ENCODE data around the gene PCDHGA9.
"Not testable (repeated sequence)": the region's sequence is repeated elsewhere in the genome, so short reads cannot be mapped to it uniquely, and the experiment has no call there.

Gene PCDHGA9

DNA sequence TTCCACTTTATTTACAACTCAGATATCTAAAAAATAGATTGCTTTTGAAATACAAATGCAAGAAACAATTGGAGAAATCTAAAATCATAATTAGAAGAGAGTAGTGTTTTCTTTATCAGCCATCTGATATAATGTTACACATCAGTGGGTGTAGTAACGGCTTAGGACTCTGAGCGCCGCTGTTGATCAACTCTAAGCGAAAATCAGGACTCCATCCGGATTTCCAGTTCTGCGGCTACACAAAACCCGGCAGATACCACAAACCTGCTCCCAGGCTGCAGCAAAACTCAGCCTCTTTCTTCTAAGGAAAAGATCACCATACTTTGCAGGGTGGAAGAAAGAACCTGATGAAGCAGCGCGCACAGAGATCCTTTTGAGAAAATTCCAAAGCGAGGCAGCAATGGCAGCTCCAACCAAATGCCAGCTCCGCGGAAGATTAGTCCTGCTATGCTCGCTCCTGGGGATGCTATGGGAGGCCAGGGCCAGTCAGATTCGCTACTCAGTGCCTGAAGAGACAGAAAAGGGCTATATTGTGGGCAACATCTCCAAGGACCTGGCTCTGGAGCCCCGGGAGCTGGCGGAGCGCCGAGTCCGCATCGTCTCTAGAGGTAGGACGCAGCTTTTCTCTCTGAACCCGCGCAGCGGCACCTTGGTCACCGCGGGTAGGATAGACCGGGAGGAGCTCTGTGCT is at the start of gene PCDHGA9:
PCDHGA9 (plus strand) TSS at position 226 of the 691 bp plus-strand sequence; CDS start at position 401, 175 bp downstream.
- no peak for DNase-seq (ENCODE audit: low spot score)

DNA sequence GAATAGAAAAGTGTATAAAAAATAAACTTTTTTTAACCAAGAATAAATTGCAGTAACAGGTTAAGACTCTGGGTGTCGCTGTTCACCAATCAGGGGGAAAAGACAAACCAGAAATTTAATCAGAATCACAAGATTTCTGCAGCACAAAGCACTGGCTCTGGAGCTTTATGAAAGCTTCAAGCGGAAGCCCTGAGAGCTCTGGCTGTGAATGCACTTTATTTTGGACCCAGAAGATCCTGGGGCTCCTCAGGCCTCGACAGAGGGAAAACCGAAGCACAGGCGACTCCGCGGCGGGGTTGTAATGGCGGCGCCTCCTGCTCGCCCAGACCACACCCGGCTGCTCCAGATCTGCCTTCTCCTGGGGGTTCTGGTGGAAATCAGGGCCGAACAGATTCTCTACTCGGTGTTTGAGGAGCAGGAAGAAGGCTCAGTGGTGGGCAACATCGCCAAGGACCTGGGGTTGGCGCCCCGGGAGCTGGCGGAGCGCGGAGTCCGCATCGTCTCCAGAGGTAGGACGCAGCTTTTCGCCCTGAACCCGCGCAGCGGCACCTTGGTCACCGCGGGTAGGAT is 47.6 kb upstream of the PCDHGA9 start, which contains the start of gene PCDHGA4:
PCDHGA4 (plus strand) TSS at position 122 of the 570 bp plus-strand sequence; CDS start at position 209, 87 bp downstream.
- DNase-seq (ENCODE audit: low spot score) = no peak

DNA sequence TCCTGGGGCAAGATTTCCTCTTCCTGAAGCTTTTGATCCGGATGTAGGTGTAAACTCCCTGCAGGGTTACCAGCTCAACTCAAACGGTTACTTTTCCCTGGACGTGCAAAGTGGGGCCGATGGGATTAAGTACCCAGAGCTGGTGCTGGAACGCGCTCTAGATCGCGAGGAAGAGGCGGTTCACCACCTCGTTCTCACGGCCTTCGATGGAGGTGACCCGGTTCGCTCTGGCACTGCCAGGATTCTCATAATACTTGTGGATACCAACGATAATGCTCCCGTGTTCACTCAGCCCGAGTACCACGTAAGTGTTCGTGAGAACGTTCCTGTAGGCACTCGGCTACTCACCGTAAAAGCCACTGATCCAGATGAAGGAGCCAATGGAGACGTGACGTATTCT is 46.9 kb upstream of the PCDHGA9 start:
- DNase-seq (ENCODE audit: low spot score) = no peak

DNA sequence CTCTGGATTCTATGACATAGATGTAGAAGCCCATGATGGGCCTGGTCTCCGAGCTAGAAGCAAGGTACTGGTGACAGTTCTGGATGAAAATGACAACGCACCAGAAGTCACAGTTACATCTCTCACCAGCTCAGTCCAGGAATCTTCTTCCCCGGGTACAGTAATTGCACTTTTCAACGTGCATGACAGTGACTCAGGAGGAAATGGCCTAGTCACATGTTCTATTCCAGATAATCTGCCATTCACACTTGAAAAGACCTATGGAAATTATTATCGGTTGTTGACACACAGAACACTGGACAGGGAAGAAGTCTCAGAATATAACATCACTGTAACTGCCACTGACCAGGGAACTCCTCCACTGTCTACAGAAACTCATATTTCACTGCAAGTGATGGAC is 46.4 kb upstream of the PCDHGA9 start:
- no peak for DNase-seq (ENCODE audit: low spot score)

DNA sequence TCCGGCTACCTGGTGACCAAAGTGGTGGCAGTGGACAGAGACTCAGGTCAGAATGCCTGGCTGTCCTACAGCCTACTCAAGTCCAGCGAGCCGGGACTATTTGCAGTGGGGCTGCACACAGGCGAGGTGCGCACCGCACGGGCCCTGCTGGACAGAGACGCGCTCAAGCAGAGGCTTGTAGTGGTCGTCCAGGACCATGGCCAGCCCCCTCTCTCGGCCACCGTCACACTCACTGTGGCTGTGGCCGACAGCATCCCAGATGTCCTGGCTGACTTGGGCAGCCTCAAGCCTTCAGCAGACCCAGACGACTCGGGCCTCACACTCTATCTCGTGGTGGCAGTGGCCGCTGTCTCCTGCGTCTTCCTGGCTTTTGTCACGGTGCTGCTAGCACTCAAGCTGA is 45.6 kb upstream of the PCDHGA9 start:
- DNase-seq (ENCODE audit: low spot score) = no peak

DNA sequence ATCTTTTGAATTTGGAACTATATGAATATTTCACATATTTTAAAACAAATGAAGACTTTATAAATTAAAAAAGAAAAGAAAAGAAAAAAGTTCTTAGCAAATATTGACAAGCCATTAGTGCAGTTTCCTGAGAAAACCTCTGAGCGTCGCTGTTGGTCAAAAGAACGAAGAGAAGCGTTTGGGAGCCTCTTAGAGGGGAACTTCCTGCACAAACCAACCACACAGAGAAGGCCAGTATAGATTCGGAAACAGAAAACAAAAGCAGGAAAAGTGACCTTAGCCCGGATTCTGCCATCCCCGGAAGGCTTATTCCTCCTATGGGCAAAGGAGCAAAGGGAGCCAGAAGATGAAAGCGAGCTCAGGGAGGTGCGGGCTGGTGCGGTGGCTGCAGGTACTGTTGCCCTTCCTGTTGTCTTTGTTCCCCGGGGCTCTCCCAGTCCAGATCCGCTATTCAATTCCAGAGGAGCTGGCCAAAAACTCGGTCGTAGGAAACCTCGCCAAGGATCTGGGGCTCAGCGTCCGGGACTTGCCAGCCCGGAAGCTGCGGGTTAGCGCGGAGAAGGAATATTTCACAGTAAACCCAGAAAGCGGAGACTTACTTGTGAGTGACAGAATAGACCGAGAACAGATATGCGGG is 42.7 kb upstream of the PCDHGA9 start, which contains the start of gene PCDHGB2:
PCDHGB2 (plus strand) TSS at position 205 of the 637 bp plus-strand sequence; CDS start at position 347, 142 bp downstream.
- no peak for DNase-seq (ENCODE audit: low spot score)

DNA sequence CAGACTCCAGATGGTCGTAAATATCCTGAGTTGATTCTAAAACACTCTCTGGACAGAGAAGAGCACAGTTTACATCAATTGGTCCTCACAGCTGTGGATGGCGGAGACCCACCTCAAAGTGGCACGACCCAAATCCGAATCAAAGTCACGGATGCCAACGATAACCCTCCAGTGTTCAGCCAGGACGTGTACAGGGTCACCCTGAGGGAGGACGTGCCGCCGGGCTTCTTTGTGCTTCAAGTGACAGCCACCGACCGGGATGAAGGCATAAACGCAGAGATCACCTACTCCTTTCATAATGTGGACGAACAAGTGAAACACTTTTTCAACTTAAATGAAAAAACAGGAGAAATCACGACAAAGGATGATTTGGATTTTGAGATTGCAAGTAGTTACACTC is 41.9 kb upstream of the PCDHGA9 start:
- no peak for DNase-seq (ENCODE audit: low spot score)

DNA sequence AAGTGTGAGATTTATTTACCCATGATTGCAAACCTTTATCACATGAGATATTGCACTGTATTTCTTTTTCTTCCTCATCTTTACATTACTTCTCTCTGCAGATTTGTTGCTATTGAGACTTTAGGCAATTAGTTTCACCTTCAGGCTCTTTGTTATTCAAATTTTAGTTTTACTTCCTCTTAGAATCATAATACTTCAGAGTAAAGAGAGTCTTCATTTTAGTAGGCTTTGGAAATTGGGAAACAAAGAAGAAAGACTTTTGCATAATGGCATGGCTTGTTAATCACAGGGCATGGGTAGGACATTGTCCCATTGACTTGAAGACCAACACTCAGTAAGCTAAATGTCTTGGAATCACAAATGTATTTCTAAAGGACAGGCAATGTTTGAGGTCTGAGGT is 39.9 kb upstream of the PCDHGA9 start:
- no peak for DNase-seq (ENCODE audit: low spot score)

DNA sequence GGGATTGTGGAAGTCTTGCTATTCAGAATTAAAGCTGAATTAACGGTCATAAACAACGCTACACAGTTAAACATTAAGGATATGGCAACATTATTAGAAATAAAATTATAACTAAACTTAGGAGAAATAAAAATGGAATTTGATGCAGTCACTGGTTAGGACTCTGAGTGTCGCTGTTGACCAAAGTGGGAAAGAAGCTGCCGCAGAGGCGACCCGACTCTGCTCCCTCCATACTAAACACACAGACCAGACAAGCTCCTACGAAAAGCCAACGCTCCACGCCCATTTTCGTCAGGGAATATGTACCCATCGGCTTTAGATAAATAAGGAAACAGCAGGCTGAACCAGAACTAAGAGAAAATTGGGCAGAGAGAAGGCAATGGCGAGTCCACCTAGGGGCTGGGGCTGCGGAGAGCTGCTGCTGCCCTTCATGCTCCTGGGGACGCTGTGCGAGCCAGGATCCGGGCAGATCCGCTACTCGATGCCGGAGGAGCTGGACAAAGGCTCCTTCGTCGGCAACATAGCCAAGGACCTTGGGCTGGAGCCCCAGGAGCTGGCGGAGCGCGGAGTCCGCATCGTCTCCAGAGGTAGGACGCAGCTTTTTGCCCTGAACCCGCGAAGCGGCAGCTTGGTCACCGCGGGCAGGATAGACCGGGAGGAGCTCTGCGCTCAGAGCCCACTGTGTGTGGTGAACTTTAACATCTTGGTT is 38.5 kb upstream of the PCDHGA9 start, which contains the start of gene PCDHGA5:
PCDHGA5 (plus strand) TSS at position 211 of the 709 bp plus-strand sequence; CDS start at position 380, 169 bp downstream.
- DNase-seq (ENCODE audit: low spot score) = no peak

DNA sequence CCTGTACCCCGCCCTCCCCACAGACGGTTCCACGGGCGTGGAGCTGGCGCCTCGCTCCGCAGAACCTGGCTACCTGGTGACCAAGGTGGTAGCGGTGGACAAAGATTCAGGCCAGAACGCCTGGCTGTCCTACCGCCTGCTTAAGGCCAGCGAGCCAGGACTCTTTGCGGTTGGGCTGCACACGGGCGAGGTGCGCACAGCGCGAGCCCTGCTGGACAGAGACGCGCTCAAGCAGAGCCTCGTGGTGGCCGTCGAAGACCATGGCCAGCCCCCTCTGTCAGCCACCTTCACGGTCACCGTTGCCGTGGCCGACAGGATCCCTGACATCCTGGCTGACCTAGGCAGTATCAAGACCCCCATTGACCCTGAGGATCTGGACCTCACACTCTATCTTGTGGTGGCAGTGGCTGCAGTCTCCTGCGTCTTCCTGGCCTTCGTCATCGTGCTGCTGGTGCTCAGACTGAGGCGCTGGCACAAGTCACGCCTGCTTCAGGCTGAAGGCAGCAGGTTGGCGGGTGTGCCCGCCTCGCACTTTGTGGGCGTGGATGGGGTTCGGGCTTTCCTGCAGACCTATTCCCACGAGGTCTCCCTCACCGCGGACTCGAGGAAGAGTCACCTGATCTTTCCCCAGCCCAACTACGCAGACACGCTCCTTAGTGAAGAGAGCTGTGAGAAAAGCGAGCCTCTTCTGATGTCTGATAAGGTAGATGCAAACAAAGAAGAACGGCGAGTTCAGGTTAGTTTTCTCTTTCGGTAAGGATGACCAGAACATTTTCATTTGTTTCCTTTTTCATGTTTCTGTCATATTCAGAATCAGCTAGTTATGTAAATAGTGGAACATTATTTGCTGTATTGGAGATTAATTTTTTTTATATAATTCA is 36.3 kb upstream of the PCDHGA9 start:
- DNase-seq (ENCODE audit: low spot score) = no peak

DNA sequence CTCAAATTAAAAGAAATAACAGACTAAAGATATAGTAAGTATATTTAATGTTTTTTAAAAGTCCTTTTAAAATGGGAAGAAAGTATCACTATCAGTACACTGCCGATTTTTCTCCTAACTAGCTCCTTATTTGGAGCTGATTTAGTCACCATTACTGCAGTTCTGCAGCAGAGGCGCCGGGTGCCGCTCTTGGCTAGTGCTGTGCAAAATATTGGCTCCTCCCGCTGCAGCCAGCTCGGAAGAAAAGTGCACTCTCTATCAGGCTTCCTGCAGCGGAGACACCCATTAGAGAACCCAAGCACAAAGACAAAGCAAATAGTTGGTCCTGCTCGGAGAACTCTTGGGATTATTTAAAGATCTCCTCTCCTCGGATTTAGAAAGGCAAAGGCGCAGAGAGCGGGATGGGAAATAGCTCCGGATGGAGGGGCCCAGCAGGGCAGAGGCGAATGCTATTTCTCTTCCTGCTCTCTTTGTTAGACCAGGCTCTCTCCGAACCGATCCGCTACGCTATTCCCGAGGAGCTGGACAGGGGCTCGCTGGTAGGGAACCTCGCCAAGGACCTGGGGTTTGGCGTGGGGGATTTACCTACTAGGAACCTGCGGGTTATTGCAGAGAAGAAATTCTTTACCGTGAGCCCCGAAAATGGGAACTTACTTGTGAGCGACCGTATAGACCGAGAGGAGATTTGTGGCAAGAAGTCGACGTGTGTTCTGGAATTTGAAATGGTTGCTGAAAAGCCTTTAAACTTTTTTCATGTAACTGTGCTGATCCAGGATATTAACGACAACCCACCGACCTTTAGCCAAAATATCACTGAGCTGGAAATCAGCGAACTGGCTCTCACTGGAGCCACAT is 32.4 kb upstream of the PCDHGA9 start, which contains the start of gene PCDHGB3:
PCDHGB3 (plus strand) TSS at position 249 of the 855 bp plus-strand sequence; CDS start at position 402, 153 bp downstream.
- no peak for DNase-seq (ENCODE audit: low spot score)

DNA sequence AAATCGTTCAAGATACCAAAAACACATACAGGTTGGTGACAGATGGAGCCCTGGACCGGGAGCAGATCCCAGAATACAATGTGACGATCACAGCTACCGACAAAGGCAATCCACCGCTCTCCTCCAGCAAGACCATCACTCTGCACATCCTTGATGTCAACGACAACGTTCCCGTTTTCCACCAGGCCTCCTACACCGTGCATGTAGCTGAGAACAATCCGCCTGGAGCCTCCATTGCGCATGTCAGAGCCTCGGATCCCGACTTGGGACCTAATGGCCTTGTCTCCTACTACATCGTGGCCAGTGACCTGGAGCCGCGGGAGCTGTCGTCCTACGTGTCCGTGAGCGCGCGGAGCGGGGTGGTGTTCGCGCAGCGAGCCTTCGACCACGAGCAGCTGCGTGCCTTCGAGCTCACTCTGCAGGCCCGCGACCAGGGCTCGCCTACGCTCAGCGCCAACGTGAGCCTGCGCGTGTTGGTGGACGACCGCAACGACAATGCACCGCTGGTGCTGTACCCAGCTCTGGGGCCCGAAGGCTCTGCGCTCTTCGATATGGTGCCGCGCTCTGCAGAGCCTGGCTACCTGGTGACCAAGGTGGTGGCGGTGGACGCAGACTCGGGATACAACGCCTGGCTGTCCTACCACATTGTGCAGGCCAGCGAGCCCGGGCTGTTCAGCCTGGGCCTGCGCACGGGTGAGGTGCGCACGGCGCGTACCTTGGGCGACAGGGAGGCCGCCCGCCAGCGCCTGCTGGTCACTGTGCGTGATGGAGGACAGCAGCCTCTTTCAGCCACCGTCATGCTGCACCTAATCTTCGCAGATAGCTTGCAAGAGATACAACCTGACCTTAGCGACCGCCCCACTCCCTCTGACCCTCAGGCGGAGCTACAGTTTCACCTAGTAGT is 30.8 kb upstream of the PCDHGA9 start:
- DNase-seq (ENCODE audit: low spot score) = no peak

DNA sequence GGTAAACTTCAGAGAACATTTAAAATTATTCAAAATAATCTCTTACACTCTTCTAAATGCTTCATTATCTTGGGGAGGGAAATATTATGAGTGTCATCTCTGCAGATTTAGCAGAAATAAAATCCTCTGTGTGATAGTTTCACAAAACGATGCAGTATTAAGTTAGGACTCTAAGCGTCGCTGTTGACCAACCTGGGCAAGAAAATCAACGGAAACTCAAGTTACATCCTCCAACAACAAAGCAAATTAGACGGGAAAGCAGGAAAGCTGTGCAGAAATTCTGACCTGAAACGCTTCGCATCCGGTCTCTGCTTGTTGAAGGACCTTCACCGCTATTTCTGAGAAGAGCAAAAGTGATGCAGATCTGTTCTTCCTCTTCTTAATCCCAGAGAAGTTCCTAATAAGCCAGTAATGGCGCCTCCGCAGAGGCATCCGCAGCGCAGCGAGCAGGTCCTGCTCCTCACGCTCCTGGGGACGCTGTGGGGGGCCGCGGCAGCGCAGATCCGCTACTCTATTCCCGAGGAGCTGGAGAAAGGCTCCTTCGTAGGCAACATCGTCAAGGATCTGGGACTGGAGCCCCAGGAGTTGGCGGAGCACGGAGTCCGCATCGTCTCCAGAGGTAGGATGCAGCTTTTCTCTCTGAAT is 28.8 kb upstream of the PCDHGA9 start, which contains the start of gene PCDHGA6:
PCDHGA6 (plus strand) TSS at position 219 of the 645 bp plus-strand sequence; CDS start at position 412, 193 bp downstream.
- DNase-seq (ENCODE audit: low spot score) = peak; percentile 3

DNA sequence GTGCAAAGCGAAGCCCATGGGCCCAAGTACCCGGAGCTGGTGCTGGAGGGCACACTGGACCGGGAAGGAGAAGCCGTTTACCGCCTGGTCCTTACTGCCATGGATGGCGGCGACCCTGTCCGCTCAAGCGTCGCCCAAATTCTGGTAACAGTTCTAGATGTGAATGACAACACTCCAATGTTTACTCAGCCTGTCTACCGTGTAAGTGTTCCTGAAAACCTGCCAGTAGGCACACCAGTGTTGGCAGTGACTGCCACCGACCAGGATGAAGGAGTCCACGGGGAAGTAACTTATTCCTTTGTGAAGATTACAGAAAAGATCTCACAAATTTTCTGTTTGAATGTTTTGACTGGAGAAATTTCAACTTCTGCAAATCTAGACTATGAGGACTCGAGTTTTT is 28.0 kb upstream of the PCDHGA9 start:
- no peak for DNase-seq (ENCODE audit: low spot score)

DNA sequence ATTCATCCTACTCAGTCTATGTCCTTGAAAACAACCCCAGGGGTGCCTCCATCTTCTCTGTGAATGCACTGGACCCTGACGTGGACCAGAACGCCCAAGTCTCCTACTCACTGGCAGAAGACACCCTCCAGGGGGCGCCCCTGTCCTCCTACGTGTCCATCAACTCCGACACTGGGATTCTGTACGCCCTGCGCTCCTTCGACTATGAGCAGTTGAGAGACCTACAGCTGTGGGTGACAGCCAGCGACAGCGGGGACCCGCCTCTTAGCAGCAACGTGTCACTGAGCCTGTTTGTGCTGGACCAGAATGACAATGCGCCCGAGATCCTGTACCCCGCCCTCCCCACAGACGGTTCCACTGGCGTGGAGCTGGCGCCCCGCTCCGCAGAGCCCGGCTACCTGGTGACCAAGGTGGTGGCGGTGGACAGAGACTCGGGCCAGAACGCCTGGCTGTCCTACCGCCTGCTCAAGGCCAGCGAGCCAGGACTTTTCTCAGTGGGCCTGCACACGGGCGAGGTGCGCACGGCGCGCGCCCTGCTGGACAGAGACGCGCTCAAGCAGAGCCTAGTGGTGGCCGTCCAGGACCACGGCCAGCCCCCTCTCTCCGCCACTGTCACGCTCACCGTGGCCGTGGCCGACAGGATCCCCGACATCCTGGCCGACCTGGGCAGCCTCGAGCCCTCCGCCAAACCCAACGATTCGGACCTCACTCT is 27.0 kb upstream of the PCDHGA9 start:
- DNase-seq (ENCODE audit: low spot score) = not testable (repeated sequence)

DNA sequence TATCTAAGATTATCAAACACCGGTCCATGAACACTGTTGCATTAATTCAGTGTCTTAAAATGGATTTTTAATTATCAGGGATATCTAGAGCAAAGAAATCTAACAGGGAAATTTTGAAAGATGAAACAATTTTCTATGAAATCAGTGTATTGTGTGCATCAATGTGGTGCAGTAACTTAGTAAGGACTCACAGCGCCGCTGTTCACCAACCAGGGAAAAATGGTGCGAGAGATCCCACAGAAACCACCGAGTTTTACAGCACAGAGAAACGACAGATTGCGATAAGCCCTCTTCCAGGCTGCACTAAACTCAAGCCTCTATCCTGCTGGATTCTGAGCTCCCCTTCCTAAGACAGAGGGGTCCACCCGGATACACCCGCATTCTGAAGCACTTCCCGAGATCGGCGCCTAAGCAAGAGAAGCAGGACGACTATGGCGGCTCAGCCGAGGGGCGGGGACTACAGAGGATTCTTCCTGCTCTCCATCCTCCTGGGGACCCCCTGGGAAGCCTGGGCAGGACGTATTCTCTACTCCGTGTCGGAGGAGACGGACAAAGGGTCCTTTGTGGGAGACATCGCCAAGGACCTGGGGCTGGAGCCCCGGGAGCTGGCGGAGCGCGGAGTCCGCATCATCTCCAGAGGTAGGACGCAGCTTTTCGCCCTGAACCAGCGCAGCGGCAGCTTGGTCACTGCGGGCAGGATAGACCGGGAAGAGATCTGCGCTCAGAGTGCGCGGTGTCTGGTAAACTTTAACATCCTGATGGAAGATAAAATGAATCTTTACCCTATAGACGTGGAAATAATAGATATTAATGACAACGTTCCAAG is 19.9 kb upstream of the PCDHGA9 start, which contains the start of gene PCDHGA7:
PCDHGA7 (plus strand) TSS at position 274 of the 826 bp plus-strand sequence; CDS start at position 432, 158 bp downstream.
- DNase-seq (ENCODE audit: low spot score) = no peak

DNA sequence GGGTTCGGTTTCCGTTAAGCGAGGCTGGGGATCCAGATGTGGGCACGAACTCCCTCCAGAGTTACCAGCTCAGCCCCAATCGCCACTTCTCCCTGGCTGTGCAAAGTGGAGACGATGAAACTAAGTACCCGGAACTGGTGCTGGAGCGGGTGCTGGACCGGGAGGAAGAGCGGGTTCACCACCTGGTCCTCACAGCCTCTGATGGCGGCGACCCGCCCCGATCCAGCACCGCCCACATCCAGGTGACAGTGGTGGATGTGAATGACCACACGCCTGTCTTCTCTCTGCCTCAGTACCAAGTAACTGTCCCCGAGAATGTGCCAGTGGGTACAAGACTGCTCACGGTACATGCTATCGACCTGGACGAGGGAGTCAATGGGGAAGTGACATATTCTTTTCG is 19.2 kb upstream of the PCDHGA9 start:
- no peak for DNase-seq (ENCODE audit: low spot score)

Data from COLO829 (cell line).